Endothelial cell of umbilical vein (primary cell): Measurements from ENCODE around the gene SORCS3. TPM values are rescaled to one million over a fixed set of nuclear protein-coding genes. Genes with fewer than 3 reads are reported as not detected.

Experiments
- BruUV-seq: library from RNA; stranded (reverse); fragments of 400-500 nt; replicated peaks from 2 replicates; lab custom pipeline; 2021; lab: Mats Ljungman, UMichigan
- CTCF ChIA-PET: fragments of 300-600, 350-600 bp; sonication (Branson Sonifier 250); formaldehyde crosslinking; loops from one replicate; lab custom pipeline; 2021; ENCODE audit warnings: antibody characterized with exemption, inconsistent platforms; lab: Charles Lee
- POLR2A ChIA-PET: fragments of 300-600, 350-600 bp; sonication (Branson Sonifier 250); formaldehyde crosslinking; loops from one replicate; lab custom pipeline; 2021; ENCODE audit warnings: antibody characterized with exemption, inconsistent platforms; lab: Charles Lee
- DNase-seq: peaks from one replicate; pipeline ENCODE4 v3.0.0-alpha.2; 2011; ENCODE audit warnings: low read depth, low spot score
- FAIRE-seq: peaks from 2 replicates; lab custom pipeline; 2011; peaks lifted over from hg19 to GRCh38; lab: Jason Lieb, UNC
- H2AFZ ChIP-seq: 2 replicates; pipeline ENCODE4 v1.6.0; 2012; ENCODE audit warnings: low read depth, low read length, control low read depth, inconsistent platforms
- H3K27ac ChIP-seq: 2 replicates; pipeline ENCODE4 v1.5.1; 2011; ENCODE audit warnings: low read depth, mild to moderate bottlenecking, control low read depth, low read length, moderate library complexity; ENCODE audit not compliant: insufficient read depth
- H3K27me3 ChIP-seq, 2 experiments: 2 replicates each; pipeline versions ENCODE4 v1.6.0 to v1.6.1; 2011; ENCODE audit warnings: low read length in 2 of 2, mixed read lengths in 1 of 2; ENCODE audit not compliant: control insufficient read depth in 2 of 2, insufficient read depth in 2 of 2
- H3K36me3 ChIP-seq, 2 experiments: 2 replicates in 1 of 2; 3 replicates in 1 of 2; pipeline ENCODE4 v1.5.1; 2011; ENCODE audit warnings: low read length in 2 of 2, mild to moderate bottlenecking in 1 of 2, moderate library complexity in 1 of 2; ENCODE audit not compliant: control insufficient read depth in 2 of 2, insufficient read depth in 2 of 2; ENCODE audit errors: extremely low read depth in 1 of 2
- H3K4me1 ChIP-seq: 3 replicates; pipeline ENCODE4 v1.5.1; 2011; ENCODE audit warnings: mild to moderate bottlenecking, low read length; ENCODE audit not compliant: control insufficient read depth, insufficient read depth; ENCODE audit errors: extremely low read depth
- H3K4me2 ChIP-seq: 2 replicates; pipeline ENCODE4 v1.6.1; 2011; ENCODE audit warnings: low read length, control low read depth, mixed read lengths; ENCODE audit not compliant: insufficient read depth
- H3K4me3 ChIP-seq, 3 experiments: fragments of 200-600 bp in 1 of 3; sonication (generic), shearing (Covaris generic) in 1 of 3; replicated peaks in 1 of 3; 2 replicates each; pipeline ENCODE4 v1.5.1; 2011 to 2016; ENCODE audit warnings: control low read depth in 3 of 3, low read length in 3 of 3, mild to moderate bottlenecking in 2 of 3, inconsistent platforms in 1 of 3, low read depth in 1 of 3, moderate library complexity in 1 of 3; ENCODE audit not compliant: insufficient read depth in 1 of 3
- H3K79me2 ChIP-seq: 2 replicates; pipeline ENCODE4 v1.6.0; 2012; ENCODE audit warnings: low read length, inconsistent platforms; ENCODE audit not compliant: control insufficient read depth, insufficient read depth
- H3K9ac ChIP-seq: replicated peaks from 2 replicates; pipeline ENCODE3; 2011; ENCODE audit warnings: low read length, control low read depth; ENCODE audit not compliant: insufficient read depth; ENCODE audit errors: extremely low read depth
- H3K9me1 ChIP-seq: replicated peaks from 3 replicates; pipeline ENCODE4 v1.6.0; 2011; ENCODE audit warnings: mild to moderate bottlenecking, low read length; ENCODE audit not compliant: control insufficient read depth, insufficient read depth; ENCODE audit errors: extremely low read depth
- H3K9me3 ChIP-seq: replicated peaks from 2 replicates; pipeline ENCODE4 v1.5.1; 2012; ENCODE audit warnings: low read length, inconsistent platforms; ENCODE audit not compliant: control insufficient read depth, insufficient read depth
- H4K20me1 ChIP-seq: replicated peaks from 2 replicates; pipeline ENCODE3; 2011; ENCODE audit warnings: mild to moderate bottlenecking, low read length; ENCODE audit not compliant: control insufficient read depth, insufficient read depth; ENCODE audit errors: extremely low read depth
- CTCF ChIP-seq, 2 donors: IDR thresholded peaks; 1 replicate in 1 of 2; 2 replicates in 1 of 2; pipeline ENCODE4 v1.5.1; 2011; ENCODE audit warnings: low read length in 2 of 2, mild to moderate bottlenecking in 2 of 2, moderate library complexity in 2 of 2, control low read depth in 1 of 2, inconsistent platforms in 1 of 2, low read depth in 1 of 2; ENCODE audit not compliant: insufficient read depth in 1 of 2; ENCODE audit errors: extremely low read depth in 1 of 2
- EZH2 ChIP-seq: IDR thresholded peaks from 2 replicates; pipeline ENCODE4 v1.6.1; 2012; ENCODE audit warnings: borderline replicate concordance, low read depth, mild to moderate bottlenecking, moderate library complexity, low read length, inconsistent platforms; ENCODE audit not compliant: severe bottlenecking
- FOS ChIP-seq: IDR thresholded peaks from 2 replicates; pipeline ENCODE4 v1.6.1; 2011; ENCODE audit warnings: mild to moderate bottlenecking, low read length, moderate library complexity, borderline replicate concordance; ENCODE audit not compliant: insufficient read depth
- GATA2 ChIP-seq: IDR thresholded peaks from 2 replicates; pipeline ENCODE4 v1.7.0; 2011; ENCODE audit warnings: low read depth, mild to moderate bottlenecking, moderate library complexity, mixed read lengths, low read length; ENCODE audit not compliant: insufficient read length, insufficient read depth
- JUN ChIP-seq: IDR thresholded peaks from 2 replicates; pipeline ENCODE4 v1.6.1; 2011; ENCODE audit warnings: borderline replicate concordance, low read depth; ENCODE audit not compliant: insufficient read length, insufficient read depth
- MAX ChIP-seq: IDR thresholded peaks from 2 replicates; pipeline ENCODE4 v1.6.1; 2011; ENCODE audit not compliant: insufficient read depth, insufficient read length
- MYC ChIP-seq: IDR thresholded peaks from one replicate; pipeline ENCODE4 v1.6.1; 2011; ENCODE audit warnings: mild to moderate bottlenecking, low read depth, low read length
- POLR2A ChIP-seq: IDR thresholded peaks from 2 replicates; pipeline ENCODE4 v1.6.1; 2012; ENCODE audit warnings: low read depth, mild to moderate bottlenecking, control low read depth, low read length
- POLR2AphosphoS5 ChIP-seq: IDR thresholded peaks from 2 replicates; pipeline ENCODE4 v1.6.1; 2012; ENCODE audit warnings: low read depth, mild to moderate bottlenecking, control low read depth, low read length, moderate library complexity; ENCODE audit not compliant: insufficient read depth
- dilution Hi-C: fragments of 300-500 bp; cut with MboI; formaldehyde crosslinking; loops from one replicate; pipeline ENCODE4 v1.15.0; 2019; ENCODE audit warnings: low sequenced_read_pairs; ENCODE audit not compliant: extremely low pct_ligation_motif_present
- intact Hi-C: fragments of 100-400 bp; cut with micrococcal nuclease; formaldehyde crosslinking; loops from one replicate; pipeline ENCODE4 v1.10.0; 2022
- polyA plus RNA-seq, 4 experiments: library from polyadenylated mRNA; depleted of rRNA in 3 of 4; stranded (reverse) in 3 of 4; unstranded in 1 of 4; fragments of >200 nt; gene quantifications; 2 replicates each; pipeline versions ENCODE4 v1.2.1 to v1.2.3, GENCODE V29; 2011 to 2012; ENCODE audit warnings: missing spikeins in 1 of 4
- total RNA-seq: library from RNA; stranded (reverse); gene quantifications from 2 replicates; pipeline ENCODE4 v1.2.3, GENCODE V29; 2021

SORCS3 gene
- total and polyA plus RNA-seq, 2 donors (not counting 3 experiments of a cell fraction or from before 2014, with no cell fraction given) = not detected

- peaks cover 9% of the 10 kb centered on the region for H3K9me3 ChIP-seq
- no TSS peak for BruUV-seq
- TF ChIP-seq MYC (no peak), MAX (no peak)
- FAIRE-seq (no peak), DNase-seq (no peak)
- H3K4me2 ChIP-seq = no peak overlapping the region
- ChIA-PET CTCF (no interaction called here), POLR2A (no interaction called here)
- no peak overlapping the region for H3K27ac ChIP-seq
- intact Hi-C loops (no loop called here), dilution Hi-C loops (no loop called here)
- no peaks in the 10 kb centered on the region for H3K36me3 ChIP-seq
- no peak overlapping the region for H2AFZ ChIP-seq
- no peaks in the 10 kb centered on the region for H3K27me3 ChIP-seq
- no peaks in the 10 kb centered on the region for H3K4me1 ChIP-seq
- H3K79me2 ChIP-seq = no peaks in the 10 kb centered on the region
- H3K4me3 ChIP-seq = no peak overlapping the region
- H3K9ac ChIP-seq = no peak overlapping the region
- no peaks in the 10 kb centered on the region for H4K20me1 ChIP-seq
- no peaks in the 10 kb centered on the region for H3K9me1 ChIP-seq
Observed at GRCh38 chr10:104844073-104844472, 203.0 kb downstream of the SORCS3 start.

- ChIA-PET POLR2A (no interaction called here), CTCF (no interaction called here)
- TF ChIP-seq EZH2 = no peak
- TF ChIP-seq POLR2A = no peak
- TF ChIP-seq MAX = no peak
- no peak for TF ChIP-seq MYC
- TF ChIP-seq FOS = no peak
- no peak for TF ChIP-seq GATA2
- no peak for TF ChIP-seq JUN
- TF ChIP-seq CTCF (IDR thresholded peaks at IDR 0.05; ENCODE audit: extremely low read depth in 1 of 2, insufficient read depth in 1 of 2, low read depth in 1 of 2, low read length in 2 of 2) = no peak
- no peak for TF ChIP-seq POLR2AphosphoS5
- Histone ChIP-seq H3K4me1 (no peaks in the 10 kb centered on the region), H3K4me3 (no peak overlapping the region), H3K4me2 (no peak overlapping the region), H3K27me3 (no peaks in the 10 kb centered on the region), H3K79me2 (no peaks in the 10 kb centered on the region), H3K27ac (no peak overlapping the region), H2AFZ (no peak overlapping the region), H3K36me3 (no peaks in the 10 kb centered on the region), H3K9me1 (no peaks in the 10 kb centered on the region), H3K9me3 (peaks cover 4% of the 10 kb centered on the region), H4K20me1 (no peaks in the 10 kb centered on the region), H3K9ac (no peak overlapping the region)
- no peak for FAIRE-seq
- dilution Hi-C loops = no loop called here
- DNase-seq = no peak
- intact Hi-C loops = no loop called here
- BruUV-seq = no TSS peak
Observed at GRCh38 chr10:104850023-104850422, 208.9 kb downstream of the SORCS3 start.
